Activated naive CD4-positive, alpha-beta T cell treated with anti-CD3 and anti-CD28 coated beads, Interleukin-2, amount 50 U/mL, for 72 hours (primary cell): ENCODE data around the gene KDM1A. TPM values are rescaled to one million over a fixed set of nuclear protein-coding genes. Genes with fewer than 3 reads are reported as not detected.

Experiments used
- total RNA-seq, 2 donors: library from RNA; stranded (reverse); gene quantifications; one replicate each; pipeline ENCODE4 v1.2.3, GENCODE V29; 2022

The KDM1A gene
- total RNA-seq, 2 donors from 2014 or later, result 27.3 to 61.9 TPM

Other genes with a start within 250 kb of the KDM1A start
- gene LACTBL1, start 46.6 kb upstream of the KDM1A start, total RNA-seq, result not detected
- not detected for gene TEX46, start 3.6 kb upstream of the KDM1A start, total RNA-seq
- gene LUZP1, start 149.4 kb downstream of the KDM1A start, total RNA-seq, result 10 to 100 TPM; 18.5 to 21.4 TPM
- not detected for gene HTR1D, start 198.0 kb downstream of the KDM1A start, total RNA-seq